ENCODE data around the gene HOXA10. TPM values are rescaled to one million over a fixed set of nuclear protein-coding genes. Genes with fewer than 3 reads are reported as not detected.

Gene HOXA10
- polyA plus RNA-seq, 3 donors, result 0.09 to 3.2 (median 0.33) TPM

- H3K4me1 Mint-ChIP-seq, result peaks cover 54% of the 10 kb centered on the region
- H3K4me3 Mint-ChIP-seq, result peak overlapping the region in 1 of 2 donors; percentile 94
- H3K27me3 Mint-ChIP-seq (ENCODE audit: low read depth in 3 of 3), result peaks cover 95 to 100% (median 99%) of the 10 kb centered on the region in 3 donors
- H3K4me1 ChIP-seq (ENCODE audit: control insufficient read depth in 1 of 2, insufficient read depth in 2 of 2, low read length in 2 of 2), result peaks cover 49 to 53% of the 10 kb centered on the region in 2 donors
- peak overlapping the region; percentile 43 for H2AFZ ChIP-seq (ENCODE audit: insufficient read depth, low read depth, low read length, poor library complexity, severe bottlenecking)
- no peak overlapping the region for H3K27ac ChIP-seq (ENCODE audit: low read depth in 1 of 2, low read length in 2 of 2)
- no peak overlapping the region for H3K27ac Mint-ChIP-seq
- H3K9me3 Mint-ChIP-seq, result peaks cover 10 to 58% (median 33%) of the 10 kb centered on the region in 7 donors
- no peaks in the 10 kb centered on the region for H3K36me3 ChIP-seq (replicated peaks in 1 of 2; ENCODE audit: control insufficient read depth in 1 of 2, insufficient read depth in 2 of 2, low read length in 2 of 2)
- H3K4me3 ChIP-seq (replicated peaks in 1 of 3; ENCODE audit: low read depth in 2 of 3, low read length in 3 of 3), result peak overlapping the region in 1 of 3 experiments; percentile 66
- no peaks in the 10 kb centered on the region for H4K20me1 ChIP-seq (ENCODE audit: insufficient read depth, low read length)
- intact Hi-C loops (cut with micrococcal nuclease), result loop anchor here (5.0 kb wide), 2 partner anchors 37 to 1288 kb away; partner anchors contain the start of gene HOXA11 (in 2 of the 2)
- H3K4me2 ChIP-seq (replicated peaks; ENCODE audit: extremely low read depth, low read length, poor library complexity, severe bottlenecking), result peak overlapping the region; percentile 73
- 6% methylated on average over 6 of the region's 13 CpGs for WGBS (ENCODE audit: insufficient coverage)
- TF ChIP-seq CTCF (IDR thresholded peaks at IDR 0.05), result no peak
- H3K9ac ChIP-seq (ENCODE audit: insufficient read depth, low read length, poor library complexity, severe bottlenecking), result no peak overlapping the region
- H3K79me2 ChIP-seq (ENCODE audit: insufficient read depth, low read length), result no peaks in the 10 kb centered on the region
- H3K27me3 ChIP-seq (ENCODE audit: control insufficient read depth in 2 of 2, insufficient read depth in 2 of 2, low read length in 2 of 2), result peaks cover 84 to 100% of the 10 kb centered on the region in 2 donors
- DNase-seq, result no peak
- peaks cover 15 to 31% of the 10 kb centered on the region in 2 donors for H3K36me3 Mint-ChIP-seq
- peaks cover 12 to 65% of the 10 kb centered on the region in 2 donors for H3K9me3 ChIP-seq (replicated peaks in 1 of 2; ENCODE audit: control insufficient read depth in 1 of 2, insufficient read depth in 1 of 2, low read length in 2 of 2)
Measured at GRCh38 chr7:27149842-27150567, 24.1 kb downstream of the HOXA10 start.

DNA sequence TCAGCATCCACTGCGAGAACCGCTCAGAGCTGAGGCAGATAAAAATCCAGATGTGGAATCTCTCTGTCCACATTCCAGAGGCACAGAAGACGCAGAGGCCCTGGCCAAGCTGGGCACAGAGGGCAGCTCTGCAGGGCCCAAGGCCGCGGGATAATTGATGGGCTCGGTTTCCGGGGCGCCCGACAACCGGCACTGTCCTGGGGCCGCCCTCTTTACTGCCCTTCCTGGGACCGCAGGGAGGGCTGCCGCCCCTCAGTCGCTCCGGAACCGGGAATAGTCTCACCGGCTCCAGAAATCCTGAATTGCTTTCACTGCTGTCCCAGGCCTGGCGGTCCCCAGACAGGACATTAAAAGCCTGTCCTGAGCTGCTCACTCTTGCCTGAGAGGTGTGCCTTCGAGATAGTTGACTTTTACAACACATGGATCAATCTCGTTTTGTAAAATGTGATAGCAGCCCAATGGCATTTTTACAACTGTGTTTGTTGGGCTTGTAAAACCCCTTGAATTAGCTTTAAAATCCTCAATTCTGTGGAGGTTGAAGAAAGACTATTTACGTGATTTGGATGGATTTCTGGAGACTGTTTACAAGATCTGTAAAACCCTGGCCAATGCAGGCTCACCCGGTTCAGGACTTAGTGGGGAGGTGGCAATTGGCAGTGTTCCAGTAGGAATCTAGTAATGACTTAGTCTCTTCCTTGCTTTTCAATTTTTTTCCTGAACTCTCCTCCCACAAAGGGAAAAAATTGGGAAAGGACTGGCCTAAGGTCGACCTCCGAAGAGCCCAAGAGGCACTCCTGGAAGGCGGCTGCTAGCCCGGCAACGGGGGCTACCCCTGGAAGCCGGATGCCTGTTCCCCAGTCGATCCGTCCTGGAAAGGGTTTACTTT is 25.1 kb downstream of the HOXA10 start:
- Histone ChIP-seq H3K27me3 (ENCODE audit: control insufficient read depth in 2 of 2, insufficient read depth in 2 of 2, low read length in 2 of 2) (peaks cover 74 to 100% of the 10 kb centered on the region in 2 donors), H3K27ac (ENCODE audit: low read depth in 1 of 2, low read length in 2 of 2) (no peak overlapping the region), H4K20me1 (ENCODE audit: insufficient read depth, low read length) (no peaks in the 10 kb centered on the region), H3K9ac (ENCODE audit: insufficient read depth, low read length, poor library complexity, severe bottlenecking) (no peak overlapping the region), H3K9me3 (replicated peaks in 1 of 2; ENCODE audit: control insufficient read depth in 1 of 2, insufficient read depth in 1 of 2, low read length in 2 of 2) (peaks cover 23 to 59% of the 10 kb centered on the region in 2 donors), H2AFZ (ENCODE audit: insufficient read depth, low read depth, low read length, poor library complexity, severe bottlenecking) (no peak overlapping the region), H3K79me2 (ENCODE audit: insufficient read depth, low read length) (no peaks in the 10 kb centered on the region), H3K4me1 (ENCODE audit: control insufficient read depth in 1 of 2, insufficient read depth in 2 of 2, low read length in 2 of 2) (peaks cover 43 to 49% of the 10 kb centered on the region in 2 donors), H3K36me3 (replicated peaks in 1 of 2; ENCODE audit: control insufficient read depth in 1 of 2, insufficient read depth in 2 of 2, low read length in 2 of 2) (no peaks in the 10 kb centered on the region), H3K4me2 (replicated peaks; ENCODE audit: extremely low read depth, low read length, poor library complexity, severe bottlenecking) (no peak overlapping the region), H3K4me3 (replicated peaks in 1 of 3; ENCODE audit: low read depth in 2 of 3, low read length in 3 of 3) (no peak overlapping the region)
- DNase-seq, result no peak
- WGBS (ENCODE audit: insufficient coverage), result 19% methylated on average over 25 of the region's 30 CpGs
- intact Hi-C loops (cut with micrococcal nuclease), result no loop called here
- peaks cover 12 to 25% of the 10 kb centered on the region in 2 donors for H3K36me3 Mint-ChIP-seq
- no peak overlapping the region for H3K27ac Mint-ChIP-seq
- peaks cover 47% of the 10 kb centered on the region for H3K4me1 Mint-ChIP-seq
- no peak for TF ChIP-seq CTCF (IDR thresholded peaks at IDR 0.05)
- peaks cover 11 to 56% (median 34%) of the 10 kb centered on the region in 7 donors for H3K9me3 Mint-ChIP-seq
- H3K27me3 Mint-ChIP-seq (ENCODE audit: low read depth in 3 of 3), result peaks cover 91 to 100% (median 99%) of the 10 kb centered on the region in 3 donors
- peak overlapping the region in 1 of 2 donors; percentile 92 for H3K4me3 Mint-ChIP-seq

Data from CD14-positive monocyte (primary cell).